Transverse colon (tissue), 4 donors: ENCODE data around the gene PIEZO2. TPM values are rescaled to one million over a fixed set of nuclear protein-coding genes. Genes with fewer than 3 reads are reported as not detected.

Experiments
- DNase-seq: peaks from one replicate; pipeline ENCODE4 v3.0.0-alpha.2; 2019
- H3K27ac ChIP-seq, 4 donors: fragments of 200-600 bp; sonication (generic); 2 replicates each; pipeline ENCODE4 v1.5.1; 2016 to 2018; ENCODE audit warnings: inconsistent platforms in 4 of 4
- H3K27me3 ChIP-seq: fragments of 200-600 bp; sonication (generic); 2 replicates; pipeline ENCODE4 v1.5.1; 2017; ENCODE audit warnings: inconsistent platforms
- H3K36me3 ChIP-seq, 4 donors: fragments of 200-600 bp; sonication (generic); 2 replicates each; pipeline ENCODE4 v1.5.1; 2017 to 2019; ENCODE audit warnings: inconsistent platforms in 4 of 4
- H3K4me1 ChIP-seq, 4 donors: fragments of 200-600 bp; sonication (generic); 2 replicates each; pipeline ENCODE4 v1.5.1; 2017 to 2020; ENCODE audit warnings: inconsistent platforms in 4 of 4
- H3K4me3 ChIP-seq, 4 donors: fragments of 200-600 bp; sonication (generic); 1 replicate in 1 of 4; 2 replicates in 3 of 4; pipeline versions ENCODE4 v1.5.1 to v1.6.1; 2017 to 2019; ENCODE audit warnings: inconsistent platforms in 4 of 4
- H3K9me3 ChIP-seq, 2 donors: fragments of 200-600 bp; sonication (generic); 2 replicates each; pipeline ENCODE4 v1.5.1; 2017 to 2019; ENCODE audit warnings: inconsistent platforms in 2 of 2
- EP300 ChIP-seq: sonication (generic); formaldehyde crosslinking; IDR thresholded peaks from one replicate; pipeline ENCODE4 v1.6.1; 2017; ENCODE audit warnings: antibody characterized with exemption, low read depth
- POLR2A ChIP-seq: fragments of 450-650 bp; IDR thresholded peaks from one replicate; pipeline ENCODE4 v1.6.1; 2016; ENCODE audit warnings: antibody characterized with exemption, mild to moderate bottlenecking, moderate library complexity
- POLR2AphosphoS5 ChIP-seq, 3 donors: sonication (generic); formaldehyde crosslinking; IDR thresholded peaks; one replicate each; pipeline ENCODE4 v1.6.1; 2016; ENCODE audit warnings: antibody characterized with exemption in 3 of 3
- WGBS, 2 donors: methylation state at CpG; one replicate each; pipeline ENCODE4 v1.1.5; 2018; ENCODE audit warnings: low coverage in 1 of 2; 5-methylcytosine and 5-hydroxymethylcytosine counted together
- in situ Hi-C, 4 donors: fragments of 200-750 bp; cut with MboI; loops; one replicate each; pipeline versions ENCODE4 v1.15.0 to v1.15.1; 2017; ENCODE audit warnings: low sequenced_read_pairs in 3 of 4, low pct_ligation_motif_present in 1 of 4, low pct_unique_long_range_greater_than_20kb in 1 of 4
- intact Hi-C: fragments of 100-400 bp; cut with DNase I; formaldehyde crosslinking; loops from one replicate; pipeline ENCODE4 v1.15.1; 2023; ENCODE audit warnings: low total_unique reads
- total RNA-seq, 4 donors: library from RNA; depleted of rRNA; stranded (reverse); fragments of >200 nt; gene quantifications; one replicate each; pipeline ENCODE4 v1.1.0, GENCODE V29; 2016
- TF ChIP-seq, protein P1 (sequence below), 5 experiments: fragments of 200-600 bp in 3 of 5; fragments of 450-650 bp in 2 of 5; sonication (generic) in 3 of 5; IDR thresholded peaks; 1 replicate in 2 of 5; 2 replicates in 3 of 5; pipeline ENCODE4 v1.5.1; 2016 to 2017; ENCODE audit warnings: antibody characterized with exemption in 5 of 5, inconsistent platforms in 3 of 5, mild to moderate bottlenecking in 2 of 5, moderate library complexity in 1 of 5

PIEZO2 gene
- total RNA-seq, 4 donors from 2014 or later, result 2.9 to 7.5 (median 4.5) TPM

DNA sequence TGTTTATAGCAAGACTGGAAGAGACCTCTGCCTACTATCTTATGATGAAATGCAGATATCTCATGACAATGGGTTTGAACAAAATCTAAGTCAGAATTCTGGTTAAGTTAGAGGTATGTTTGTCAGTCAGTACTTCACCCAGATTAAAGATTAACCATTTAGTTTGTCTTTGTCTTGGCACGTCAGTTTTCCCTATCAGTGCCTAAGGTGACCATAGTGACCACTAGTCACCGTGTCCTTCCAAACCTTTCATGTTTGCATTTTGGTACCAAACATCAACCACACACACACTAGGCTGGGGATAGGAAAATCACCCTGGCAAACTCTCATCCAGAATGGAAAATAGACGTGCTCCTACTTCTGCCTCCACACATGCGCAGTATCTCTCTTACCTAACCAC, 248.9 kb downstream of the PIEZO2 start:
- H3K4me3 ChIP-seq, result no peak overlapping the region
- no peaks in the 10 kb centered on the region for H3K36me3 ChIP-seq
- no peak overlapping the region for H3K27ac ChIP-seq
- 77% methylated on average over 4 of the region's 4 CpGs; no CpG with 5 or more reads in 1 of the 2 donors for WGBS, 2 donors
- intact Hi-C loops (no loop called here), in situ Hi-C loops (no loop called here)
- H3K9me3 ChIP-seq, result no peaks in the 10 kb centered on the region
- H3K27me3 ChIP-seq, result no peaks in the 10 kb centered on the region
- no peak for DNase-seq
- no peaks in the 10 kb centered on the region for H3K4me1 ChIP-seq
- TF ChIP-seq, protein P1, sequence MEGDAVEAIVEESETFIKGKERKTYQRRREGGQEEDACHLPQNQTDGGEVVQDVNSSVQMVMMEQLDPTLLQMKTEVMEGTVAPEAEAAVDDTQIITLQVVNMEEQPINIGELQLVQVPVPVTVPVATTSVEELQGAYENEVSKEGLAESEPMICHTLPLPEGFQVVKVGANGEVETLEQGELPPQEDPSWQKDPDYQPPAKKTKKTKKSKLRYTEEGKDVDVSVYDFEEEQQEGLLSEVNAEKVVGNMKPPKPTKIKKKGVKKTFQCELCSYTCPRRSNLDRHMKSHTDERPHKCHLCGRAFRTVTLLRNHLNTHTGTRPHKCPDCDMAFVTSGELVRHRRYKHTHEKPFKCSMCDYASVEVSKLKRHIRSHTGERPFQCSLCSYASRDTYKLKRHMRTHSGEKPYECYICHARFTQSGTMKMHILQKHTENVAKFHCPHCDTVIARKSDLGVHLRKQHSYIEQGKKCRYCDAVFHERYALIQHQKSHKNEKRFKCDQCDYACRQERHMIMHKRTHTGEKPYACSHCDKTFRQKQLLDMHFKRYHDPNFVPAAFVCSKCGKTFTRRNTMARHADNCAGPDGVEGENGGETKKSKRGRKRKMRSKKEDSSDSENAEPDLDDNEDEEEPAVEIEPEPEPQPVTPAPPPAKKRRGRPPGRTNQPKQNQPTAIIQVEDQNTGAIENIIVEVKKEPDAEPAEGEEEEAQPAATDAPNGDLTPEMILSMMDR (IDR thresholded peaks at IDR 0.05), result no peak
- no peak for TF ChIP-seq POLR2AphosphoS5 (IDR thresholded peaks at IDR 0.05)
- no peak for TF ChIP-seq EP300
- TF ChIP-seq POLR2A, result no peak

DNA sequence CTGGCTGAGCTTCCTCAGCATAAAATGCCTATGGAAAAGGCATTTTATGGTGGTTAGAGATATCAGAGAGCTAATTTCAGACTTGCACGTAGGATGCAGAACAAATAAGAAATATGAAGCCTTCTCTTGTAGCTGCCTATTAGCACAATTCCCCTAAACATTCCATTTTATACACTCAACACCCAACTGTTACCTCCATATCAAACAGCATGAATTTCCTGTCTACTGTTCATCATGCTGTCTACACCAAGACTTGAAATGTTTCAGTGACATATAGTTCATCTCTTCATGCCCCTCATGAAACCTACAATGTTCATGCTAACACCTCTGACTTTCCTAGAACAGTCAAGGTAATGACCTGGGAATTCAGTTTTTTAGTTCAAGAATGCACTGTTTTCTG, 249.9 kb downstream of the PIEZO2 start:
- intact Hi-C loops, result no loop called here
- WGBS, 2 donors, result 68% methylated on average over 1 of the region's 1 CpG; no CpG with 5 or more reads in 1 of the 2 donors
- Histone ChIP-seq H3K27ac (no peak overlapping the region), H3K27me3 (no peaks in the 10 kb centered on the region), H3K36me3 (no peaks in the 10 kb centered on the region), H3K4me3 (no peak overlapping the region), H3K9me3 (no peaks in the 10 kb centered on the region), H3K4me1 (no peaks in the 10 kb centered on the region)
- no peak for DNase-seq
- in situ Hi-C loops, result no loop called here
- no peak for TF ChIP-seq POLR2A
- TF ChIP-seq POLR2AphosphoS5 (IDR thresholded peaks at IDR 0.05), result no peak

DNA sequence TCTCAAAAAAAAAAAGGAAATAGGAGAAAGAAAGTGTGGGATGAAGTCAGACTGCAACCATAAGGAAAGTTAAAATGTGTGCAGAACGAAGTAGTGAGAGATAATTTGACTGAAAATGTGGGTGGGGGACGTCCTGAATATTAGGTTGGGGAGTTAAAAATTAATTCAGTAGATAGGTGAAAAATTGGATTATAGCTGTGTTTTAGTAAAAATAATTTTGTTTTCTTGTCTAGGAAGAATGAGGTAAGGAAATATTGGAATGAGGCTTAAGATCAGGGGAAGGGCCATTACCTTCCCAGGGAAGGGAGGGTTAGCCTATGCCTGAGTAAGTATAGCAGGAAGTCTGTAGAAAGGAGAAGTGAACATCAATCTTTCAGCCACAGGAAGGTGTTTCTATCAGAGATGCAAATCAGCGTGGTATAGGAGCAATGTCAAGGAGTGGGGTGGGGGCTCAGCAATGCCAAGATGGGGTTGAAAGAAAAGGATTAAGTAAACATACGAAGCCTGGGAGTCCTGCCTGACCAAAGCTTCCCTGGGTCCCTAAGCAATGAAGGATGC, 250.9 kb downstream of the PIEZO2 start:
- no peaks in the 10 kb centered on the region for H3K9me3 ChIP-seq
- no peaks in the 10 kb centered on the region for H3K4me1 ChIP-seq
- intact Hi-C loops (no loop called here), in situ Hi-C loops (no loop called here)
- TF ChIP-seq POLR2A (no peak), EP300 (no peak), POLR2AphosphoS5 (IDR thresholded peaks at IDR 0.05) (no peak)
- TF ChIP-seq, protein P1 (IDR thresholded peaks at IDR 0.05), result no peak
- no peak for DNase-seq
- no peaks in the 10 kb centered on the region for H3K27me3 ChIP-seq
- H3K4me3 ChIP-seq, result no peak overlapping the region
- H3K36me3 ChIP-seq, result no peaks in the 10 kb centered on the region
- H3K27ac ChIP-seq, result no peak overlapping the region
- 58 to 63% methylated on average over 3 to 4 of the region's 4 CpGs for WGBS, 2 donors

DNA sequence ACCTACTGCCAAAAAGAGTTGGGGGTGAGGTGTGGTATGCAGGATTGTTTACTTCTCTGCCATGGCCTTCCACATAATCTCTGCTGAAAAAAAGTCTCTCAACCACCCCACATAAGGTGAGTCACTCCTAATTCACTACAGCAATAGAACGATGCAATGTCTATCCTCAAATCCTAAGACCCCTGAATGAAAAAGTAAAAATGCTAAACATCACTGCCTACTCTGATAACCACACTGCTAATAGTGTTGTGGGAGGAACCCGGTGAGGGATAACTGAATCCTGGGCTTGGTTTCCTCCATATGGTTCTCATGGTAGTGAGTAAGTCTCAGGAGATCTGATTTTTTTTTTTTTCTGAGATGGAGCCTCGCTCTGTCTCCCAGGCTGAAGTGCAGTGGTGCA, 252.5 kb downstream of the PIEZO2 start:
- WGBS, 2 donors, result 50 to 68% methylated on average over 2 to 3 of the region's 3 CpGs
- in situ Hi-C loops, result no loop called here
- H3K4me3 ChIP-seq, result no peak overlapping the region

More for the DNA sequence above, 252.5 kb downstream of the PIEZO2 start:
- no peaks in the 10 kb centered on the region for H3K36me3 ChIP-seq
- intact Hi-C loops, result no loop called here
- no peaks in the 10 kb centered on the region for H3K9me3 ChIP-seq
- no peak overlapping the region for H3K27ac ChIP-seq
- H3K4me1 ChIP-seq, result peaks cover 0 to 6% (median 0%) of the 10 kb centered on the region in 4 donors
- DNase-seq, result no peak
- H3K27me3 ChIP-seq, result no peaks in the 10 kb centered on the region
- no peak for TF ChIP-seq POLR2A
- no peak for TF ChIP-seq EP300
- TF ChIP-seq POLR2AphosphoS5 (IDR thresholded peaks at IDR 0.05), result no peak
- TF ChIP-seq, protein P1 (IDR thresholded peaks at IDR 0.05), result no peak
